Measurements from ENCODE around the gene DCC. TPM values are rescaled to one million over a fixed set of nuclear protein-coding genes. Genes with fewer than 3 reads are reported as not detected.
A peak's percentile ranks its signal among the peaks of the same experiment; 100 is the strongest.

The DCC gene
- total and polyA plus RNA-seq, 5 donors from 2014 or later: not detected

GRCh38 chr18:52387175-52387574 lies 47.2 kb downstream of the DCC start:
- no peak overlapping the region for H3K4me3 ChIP-seq (ENCODE audit: low read depth, low read length)
- no peak for DNase-seq
- no peaks in the 10 kb centered on the region for H3K4me1 ChIP-seq (ENCODE audit: control insufficient read depth, insufficient read depth, low read length, poor library complexity, severe bottlenecking)
- Mint-ChIP-seq H3K4me3 (no peak overlapping the region), H3K27me3 (no peaks in the 10 kb centered on the region), H3K9me3 (peaks cover 0 to 7% (median 1%) of the 10 kb centered on the region in 7 donors), H3K36me3 (no peaks in the 10 kb centered on the region), H3K27ac (peak overlapping the region in 1 of 3 donors; percentile 6), H3K4me1 (no peaks in the 10 kb centered on the region)
- H3K27ac ChIP-seq (ENCODE audit: insufficient read depth, low read length, poor library complexity, severe bottlenecking): no peak overlapping the region
- H3K9me3 ChIP-seq (ENCODE audit: control insufficient read depth in 2 of 2, low read length in 2 of 2): no peaks in the 10 kb centered on the region
- no peak for ATAC-seq (ENCODE audit: low read depth in 2 of 2)
- H3K36me3 ChIP-seq (ENCODE audit: control insufficient read depth, insufficient read depth, low read length): no peaks in the 10 kb centered on the region
- no peaks in the 10 kb centered on the region for H3K27me3 ChIP-seq (ENCODE audit: control insufficient read depth, insufficient read depth, low read length)

- Mint-ChIP-seq H3K27ac (peak overlapping the region in 1 of 3 donors; percentile 33), H3K36me3 (no peaks in the 10 kb centered on the region), H3K9me3 (peaks cover 0 to 11% (median 3%) of the 10 kb centered on the region in 7 donors), H3K4me1 (no peaks in the 10 kb centered on the region), H3K27me3 (no peaks in the 10 kb centered on the region), H3K4me3 (no peak overlapping the region)
- Histone ChIP-seq H3K4me1 (ENCODE audit: control insufficient read depth, insufficient read depth, low read length, poor library complexity, severe bottlenecking) (no peaks in the 10 kb centered on the region), H3K36me3 (ENCODE audit: control insufficient read depth, insufficient read depth, low read length) (no peaks in the 10 kb centered on the region), H3K4me3 (ENCODE audit: low read depth, low read length) (no peak overlapping the region), H3K27ac (ENCODE audit: insufficient read depth, low read length, poor library complexity, severe bottlenecking) (no peak overlapping the region), H3K9me3 (ENCODE audit: control insufficient read depth in 2 of 2, low read length in 2 of 2) (no peaks in the 10 kb centered on the region), H3K27me3 (ENCODE audit: control insufficient read depth, insufficient read depth, low read length) (no peaks in the 10 kb centered on the region)
- no peak for ATAC-seq (ENCODE audit: low read depth in 2 of 2)
- no peak for DNase-seq
These were observed 52.0 kb downstream of the DCC start for GRCh38 chr18:52391810-52392559.

- H3K27ac Mint-ChIP-seq: no peak overlapping the region
- H3K36me3 ChIP-seq (ENCODE audit: control insufficient read depth, insufficient read depth, low read length): no peaks in the 10 kb centered on the region
- H3K4me3 Mint-ChIP-seq: no peak overlapping the region
- H3K27me3 ChIP-seq (ENCODE audit: control insufficient read depth, insufficient read depth, low read length): no peaks in the 10 kb centered on the region
- peaks cover 0 to 11% (median 0%) of the 10 kb centered on the region in 7 donors for H3K9me3 Mint-ChIP-seq
- no peak overlapping the region for H3K27ac ChIP-seq (ENCODE audit: insufficient read depth, low read length, poor library complexity, severe bottlenecking)
- H3K4me3 ChIP-seq (ENCODE audit: low read depth, low read length): no peak overlapping the region
- DNase-seq (no peak), ATAC-seq (ENCODE audit: low read depth in 2 of 2) (no peak)
- H3K36me3 Mint-ChIP-seq: no peaks in the 10 kb centered on the region
- H3K4me1 ChIP-seq (ENCODE audit: control insufficient read depth, insufficient read depth, low read length, poor library complexity, severe bottlenecking): no peaks in the 10 kb centered on the region
- H3K27me3 Mint-ChIP-seq: no peaks in the 10 kb centered on the region
- H3K9me3 ChIP-seq (ENCODE audit: control insufficient read depth in 2 of 2, low read length in 2 of 2): no peaks in the 10 kb centered on the region
- no peaks in the 10 kb centered on the region for H3K4me1 Mint-ChIP-seq
These were observed 54.6 kb downstream of the DCC start for GRCh38 chr18:52394602-52395001.

GRCh38 chr18:52395146-52395852 lies 55.3 kb downstream of the DCC start:
- Histone ChIP-seq H3K4me3 (ENCODE audit: low read depth, low read length) (no peak overlapping the region), H3K9me3 (ENCODE audit: control insufficient read depth in 2 of 2, low read length in 2 of 2) (no peaks in the 10 kb centered on the region), H3K36me3 (ENCODE audit: control insufficient read depth, insufficient read depth, low read length) (no peaks in the 10 kb centered on the region), H3K27ac (ENCODE audit: insufficient read depth, low read length, poor library complexity, severe bottlenecking) (no peak overlapping the region), H3K4me1 (ENCODE audit: control insufficient read depth, insufficient read depth, low read length, poor library complexity, severe bottlenecking) (no peaks in the 10 kb centered on the region), H3K27me3 (ENCODE audit: control insufficient read depth, insufficient read depth, low read length) (no peaks in the 10 kb centered on the region)
- ATAC-seq (ENCODE audit: low read depth in 2 of 2) (no peak), DNase-seq (no peak)
- Mint-ChIP-seq H3K27ac (no peak overlapping the region), H3K4me3 (no peak overlapping the region), H3K27me3 (no peaks in the 10 kb centered on the region), H3K36me3 (no peaks in the 10 kb centered on the region), H3K4me1 (no peaks in the 10 kb centered on the region), H3K9me3 (peaks cover 0 to 11% (median 0%) of the 10 kb centered on the region in 7 donors)

- Mint-ChIP-seq H3K27me3 (no peaks in the 10 kb centered on the region), H3K4me1 (no peaks in the 10 kb centered on the region), H3K4me3 (no peak overlapping the region), H3K9me3 (peaks cover 0 to 9% (median 0%) of the 10 kb centered on the region in 7 donors), H3K36me3 (no peaks in the 10 kb centered on the region), H3K27ac (no peak overlapping the region)
- H3K27ac ChIP-seq (ENCODE audit: insufficient read depth, low read length, poor library complexity, severe bottlenecking): no peak overlapping the region
- no peaks in the 10 kb centered on the region for H3K27me3 ChIP-seq (ENCODE audit: control insufficient read depth, insufficient read depth, low read length)
- no peak overlapping the region for H3K4me3 ChIP-seq (ENCODE audit: low read depth, low read length)
- H3K9me3 ChIP-seq (ENCODE audit: control insufficient read depth in 2 of 2, low read length in 2 of 2): no peaks in the 10 kb centered on the region
- H3K36me3 ChIP-seq (ENCODE audit: control insufficient read depth, insufficient read depth, low read length): no peaks in the 10 kb centered on the region
- no peak for ATAC-seq (ENCODE audit: low read depth in 2 of 2)
- DNase-seq: no peak
- no peaks in the 10 kb centered on the region for H3K4me1 ChIP-seq (ENCODE audit: control insufficient read depth, insufficient read depth, low read length, poor library complexity, severe bottlenecking)
These were observed 61.2 kb downstream of the DCC start for GRCh38 chr18:52401236-52401635.

- ATAC-seq (ENCODE audit: low read depth in 2 of 2) (no peak), DNase-seq (no peak)
- Mint-ChIP-seq H3K4me3 (no peak overlapping the region), H3K9me3 (peaks cover 0 to 9% (median 0%) of the 10 kb centered on the region in 7 donors), H3K27me3 (no peaks in the 10 kb centered on the region), H3K27ac (no peak overlapping the region), H3K4me1 (no peaks in the 10 kb centered on the region), H3K36me3 (no peaks in the 10 kb centered on the region)
- no peaks in the 10 kb centered on the region for H3K4me1 ChIP-seq (ENCODE audit: control insufficient read depth, insufficient read depth, low read length, poor library complexity, severe bottlenecking)
- H3K27me3 ChIP-seq (ENCODE audit: control insufficient read depth, insufficient read depth, low read length): no peaks in the 10 kb centered on the region
- no peak overlapping the region for H3K27ac ChIP-seq (ENCODE audit: insufficient read depth, low read length, poor library complexity, severe bottlenecking)
- no peaks in the 10 kb centered on the region for H3K9me3 ChIP-seq (ENCODE audit: control insufficient read depth in 2 of 2, low read length in 2 of 2)
- H3K4me3 ChIP-seq (ENCODE audit: low read depth, low read length): no peak overlapping the region
- H3K36me3 ChIP-seq (ENCODE audit: control insufficient read depth, insufficient read depth, low read length): no peaks in the 10 kb centered on the region
These were observed 62.8 kb downstream of the DCC start for GRCh38 chr18:52402814-52403213.

GRCh38 chr18:52403291-52404021 lies 63.5 kb downstream of the DCC start:
- DNase-seq: no peak
- Histone ChIP-seq H3K36me3 (ENCODE audit: control insufficient read depth, insufficient read depth, low read length) (no peaks in the 10 kb centered on the region), H3K4me1 (ENCODE audit: control insufficient read depth, insufficient read depth, low read length, poor library complexity, severe bottlenecking) (no peaks in the 10 kb centered on the region), H3K9me3 (ENCODE audit: control insufficient read depth in 2 of 2, low read length in 2 of 2) (no peaks in the 10 kb centered on the region), H3K4me3 (ENCODE audit: low read depth, low read length) (no peak overlapping the region), H3K27ac (ENCODE audit: insufficient read depth, low read length, poor library complexity, severe bottlenecking) (no peak overlapping the region), H3K27me3 (ENCODE audit: control insufficient read depth, insufficient read depth, low read length) (no peaks in the 10 kb centered on the region)
- Mint-ChIP-seq H3K36me3 (no peaks in the 10 kb centered on the region), H3K27me3 (no peaks in the 10 kb centered on the region), H3K4me1 (no peaks in the 10 kb centered on the region), H3K4me3 (no peak overlapping the region), H3K9me3 (peaks cover 0 to 9% (median 0%) of the 10 kb centered on the region in 7 donors), H3K27ac (no peak overlapping the region)
- no peak for ATAC-seq (ENCODE audit: low read depth in 2 of 2)
